HG02588 (cell line): ENCODE results near the gene EDIL3.
"Not testable (repeated sequence)": the region's sequence is repeated elsewhere in the genome, so short reads cannot be mapped to it uniquely, and the experiment has no call there.

Experiments used
- ATAC-seq: cut with Tn5 transposase; IDR thresholded peaks from one replicate; pipeline ENCODE4 v1.9.1; 2021; ENCODE audit warnings: mild to moderate bottlenecking, moderate library complexity; ENCODE audit not compliant: unreplicated experiment

EDIL3 gene

GRCh38 chr5:84303315-84303714 is 81.4 kb downstream of the EDIL3 start:
- ATAC-seq = no peak

- no peak for ATAC-seq
Measured at GRCh38 chr5:84301535-84301934, 83.1 kb downstream of the EDIL3 start.

- no peak for ATAC-seq
Measured at GRCh38 chr5:84299959-84300358, 84.7 kb downstream of the EDIL3 start.

GRCh38 chr5:84298628-84299027 is 86.1 kb downstream of the EDIL3 start:
- ATAC-seq = no peak

- not testable (repeated sequence) for ATAC-seq
Measured at GRCh38 chr5:84297641-84298040, 87.0 kb downstream of the EDIL3 start.

GRCh38 chr5:84292788-84293653 is 91.7 kb downstream of the EDIL3 start:
- no peak for ATAC-seq

GRCh38 chr5:84292000-84292642 is 92.6 kb downstream of the EDIL3 start:
- ATAC-seq = no peak

- no peak for ATAC-seq
Measured at GRCh38 chr5:84290673-84291072, 94.0 kb downstream of the EDIL3 start.

GRCh38 chr5:84290161-84290560 is 94.5 kb downstream of the EDIL3 start:
- ATAC-seq = no peak

GRCh38 chr5:84287951-84288350 is 96.7 kb downstream of the EDIL3 start:
- ATAC-seq = peak; percentile 81

- ATAC-seq = no peak
Measured at GRCh38 chr5:84286662-84287061, 98.0 kb downstream of the EDIL3 start.

GRCh38 chr5:84285641-84286637 is 98.7 kb downstream of the EDIL3 start:
- ATAC-seq = no peak

GRCh38 chr5:84281383-84281782 is 103.3 kb downstream of the EDIL3 start:
- ATAC-seq = no peak

GRCh38 chr5:84279234-84279633 is 105.4 kb downstream of the EDIL3 start:
- no peak for ATAC-seq

- no peak for ATAC-seq
Measured at GRCh38 chr5:84275609-84276008, 109.1 kb downstream of the EDIL3 start.

- no peak for ATAC-seq
Measured at GRCh38 chr5:84274585-84275468, 109.9 kb downstream of the EDIL3 start.

GRCh38 chr5:84273517-84273883 is 111.2 kb downstream of the EDIL3 start:
- no peak for ATAC-seq

- no peak for ATAC-seq
Measured at GRCh38 chr5:84272771-84273516, 111.7 kb downstream of the EDIL3 start.

GRCh38 chr5:84265739-84266550 is 118.7 kb downstream of the EDIL3 start:
- no peak for ATAC-seq
